NCI-H1105 (cell line): ENCODE data around the gene STRA8.
"Not testable (repeated sequence)": the region's sequence is repeated elsewhere in the genome, so short reads cannot be mapped to it uniquely, and the experiment has no call there.

Experiments
- DNase-seq: peaks from one replicate; lab custom pipeline; 2025; lab: John Stamatoyannopoulos, UW

Gene STRA8

DNA sequence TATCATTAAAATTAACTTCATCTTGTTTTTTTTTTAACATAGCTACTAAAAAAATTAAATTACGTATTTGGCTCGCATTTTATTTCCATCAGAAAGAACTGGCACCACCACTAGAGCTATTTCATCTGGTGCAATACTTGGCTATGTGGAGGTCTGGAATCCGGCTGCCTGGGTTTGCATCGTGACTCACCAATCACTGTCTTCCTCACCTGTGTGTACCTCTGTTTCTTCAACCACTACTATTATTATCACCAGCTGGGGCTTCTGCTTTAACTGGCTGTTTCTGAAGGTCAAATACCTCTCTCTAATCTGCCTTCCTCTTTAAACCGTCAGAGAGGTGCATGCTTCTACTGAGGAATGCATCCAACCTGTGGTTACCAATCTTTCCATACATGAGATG is 28.8 kb upstream of the STRA8 start:
- no peak for DNase-seq

DNA sequence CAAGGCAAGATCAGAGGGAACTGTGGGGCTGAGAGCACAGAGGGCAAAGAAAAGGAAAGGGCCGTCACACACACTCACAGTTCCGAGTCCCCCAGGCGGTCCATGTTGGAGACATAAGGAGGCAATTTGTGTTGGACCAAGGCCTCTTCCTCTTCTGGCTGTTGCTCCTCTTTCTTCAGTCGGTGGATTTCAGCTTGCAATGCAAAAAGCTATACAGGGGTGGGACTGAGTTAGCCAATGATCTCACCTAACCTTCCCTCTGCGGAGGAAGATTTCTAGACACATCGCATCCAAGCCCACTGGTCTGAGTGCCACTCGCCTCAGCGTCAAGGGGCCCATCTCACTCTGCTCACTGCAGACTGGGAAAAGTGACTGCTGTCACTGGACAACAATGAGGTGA is 27.8 kb upstream of the STRA8 start:
- no peak for DNase-seq

DNA sequence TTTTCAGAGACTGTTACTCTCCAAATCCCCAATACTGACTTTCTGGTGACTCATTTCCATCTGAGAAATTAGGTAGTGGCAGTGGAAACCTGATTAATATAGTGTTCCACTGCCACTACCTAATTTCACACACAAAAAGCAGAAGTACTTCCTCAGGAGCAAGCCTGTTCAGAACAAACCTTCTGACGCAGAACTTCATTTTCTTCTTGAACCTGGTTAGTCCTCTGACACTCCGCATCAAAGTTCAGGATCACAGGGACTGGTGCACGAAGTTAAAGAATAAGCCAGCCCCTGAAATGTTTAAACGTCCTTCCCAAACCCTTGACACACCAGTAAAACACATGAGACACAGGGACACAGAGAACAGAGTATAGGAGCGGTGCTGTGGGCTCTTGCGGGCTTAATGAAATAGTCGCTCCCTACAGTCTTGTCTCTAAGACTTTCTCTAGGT is 26.7 kb upstream of the STRA8 start:
- no peak for DNase-seq

DNA sequence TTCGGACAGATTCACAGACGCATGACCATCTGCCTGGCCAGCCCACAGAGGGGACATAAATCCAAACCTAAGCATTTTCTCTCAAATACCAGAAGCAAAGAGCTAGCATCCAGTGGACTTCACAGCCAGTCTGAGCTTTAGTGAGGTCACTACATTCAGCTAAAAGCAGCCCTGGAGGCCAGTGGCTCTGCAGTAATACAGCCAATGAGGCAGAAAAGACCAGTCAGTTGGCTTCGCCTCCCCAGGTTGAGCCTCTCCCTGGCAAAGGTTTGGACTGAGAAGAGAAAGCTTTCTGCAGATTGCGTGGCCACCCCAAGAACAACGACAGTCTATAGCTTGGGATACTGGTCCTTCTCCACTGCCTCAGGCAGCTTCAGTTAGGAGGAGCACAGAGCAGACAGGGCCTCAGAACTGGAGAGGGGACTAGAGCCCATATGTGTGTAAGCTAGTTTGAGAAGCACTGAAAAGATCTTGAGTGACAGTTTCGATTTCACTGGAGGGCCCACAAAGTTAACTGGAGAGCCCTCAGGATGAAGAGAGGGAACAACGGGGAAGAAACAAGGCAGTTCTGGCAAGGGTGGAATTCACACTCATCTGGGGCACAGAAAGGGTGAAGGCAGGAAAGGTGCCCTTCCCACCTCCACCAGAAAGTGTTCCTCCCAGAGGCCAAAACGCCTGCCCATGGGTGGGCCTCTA is 26.1 kb upstream of the STRA8 start:
- no peak for DNase-seq

DNA sequence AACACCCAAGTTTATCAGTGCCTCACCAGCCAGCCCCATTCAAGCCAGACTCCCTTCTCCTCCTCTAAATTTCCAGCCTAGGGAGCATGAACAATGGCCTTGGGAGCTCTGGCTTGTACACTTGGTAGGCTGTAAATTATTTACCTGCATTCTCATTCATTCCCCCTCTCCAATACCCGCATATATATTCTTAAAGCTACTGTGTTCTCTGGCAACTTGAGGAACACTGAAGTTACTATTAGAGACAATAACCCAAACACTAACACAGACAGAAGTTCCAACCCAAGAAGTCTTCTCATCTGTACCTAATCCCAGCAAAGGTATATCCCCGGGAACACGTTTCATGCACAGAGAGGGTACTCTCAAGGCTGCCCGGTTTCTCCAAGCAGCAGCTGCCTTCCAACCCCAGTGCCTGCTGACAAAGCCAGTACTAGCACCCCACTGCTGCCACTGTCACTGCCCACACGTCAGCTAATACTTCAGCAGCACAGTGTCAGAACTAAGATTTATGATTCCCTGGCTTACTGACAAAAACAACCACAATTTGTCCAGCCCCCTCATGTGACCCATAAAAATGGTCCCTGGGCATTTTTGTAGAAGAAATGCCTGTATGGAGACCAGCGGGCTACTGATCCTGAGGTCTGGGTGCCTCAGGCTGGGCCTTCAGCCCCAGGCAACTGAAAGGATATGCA is 25.4 kb upstream of the STRA8 start:
- DNase-seq = no peak

DNA sequence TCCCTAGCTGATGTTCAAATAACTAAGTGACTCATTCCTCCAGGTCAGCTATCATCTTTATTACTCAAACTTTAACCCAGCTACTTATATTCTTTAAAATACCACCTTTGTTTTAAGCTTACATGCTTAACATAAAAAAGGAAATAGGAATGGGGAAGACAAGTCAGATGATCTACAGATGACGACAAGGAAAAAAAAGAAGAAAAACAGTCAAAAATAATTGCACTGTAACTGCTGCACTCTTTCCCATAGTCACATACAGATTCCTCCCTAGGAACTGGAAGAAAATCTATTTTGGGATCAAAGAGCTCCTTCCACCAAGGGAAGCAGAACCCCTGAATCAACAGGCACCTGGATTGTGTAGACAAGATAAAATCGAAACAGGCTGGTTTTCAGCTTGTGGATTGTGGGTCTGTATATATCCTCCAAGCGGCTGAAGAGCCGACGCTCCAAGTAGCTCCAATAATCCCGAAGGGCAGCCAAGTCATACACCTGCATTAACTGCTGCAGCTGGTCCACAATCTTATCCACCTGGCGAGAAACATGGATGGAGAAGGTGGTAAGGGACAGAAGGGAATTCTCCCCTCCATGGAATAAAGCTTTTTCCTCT is 24.3 kb upstream of the STRA8 start:
- no peak for DNase-seq

DNA sequence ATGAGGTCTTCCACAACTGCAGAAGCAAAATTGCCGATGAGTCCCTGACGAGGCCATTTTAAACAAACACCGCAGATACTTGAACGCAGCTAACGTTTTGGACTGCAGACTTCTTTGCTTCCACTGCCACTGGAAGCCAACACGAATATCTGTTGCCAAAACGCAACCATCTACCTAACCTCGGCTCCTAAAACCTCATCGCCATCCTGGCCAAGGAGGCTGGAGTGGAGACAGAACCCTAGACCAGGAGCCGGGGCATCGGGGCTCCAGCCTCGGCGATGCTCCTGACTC is 22.8 kb upstream of the STRA8 start:
- peak; percentile 23 for DNase-seq

DNA sequence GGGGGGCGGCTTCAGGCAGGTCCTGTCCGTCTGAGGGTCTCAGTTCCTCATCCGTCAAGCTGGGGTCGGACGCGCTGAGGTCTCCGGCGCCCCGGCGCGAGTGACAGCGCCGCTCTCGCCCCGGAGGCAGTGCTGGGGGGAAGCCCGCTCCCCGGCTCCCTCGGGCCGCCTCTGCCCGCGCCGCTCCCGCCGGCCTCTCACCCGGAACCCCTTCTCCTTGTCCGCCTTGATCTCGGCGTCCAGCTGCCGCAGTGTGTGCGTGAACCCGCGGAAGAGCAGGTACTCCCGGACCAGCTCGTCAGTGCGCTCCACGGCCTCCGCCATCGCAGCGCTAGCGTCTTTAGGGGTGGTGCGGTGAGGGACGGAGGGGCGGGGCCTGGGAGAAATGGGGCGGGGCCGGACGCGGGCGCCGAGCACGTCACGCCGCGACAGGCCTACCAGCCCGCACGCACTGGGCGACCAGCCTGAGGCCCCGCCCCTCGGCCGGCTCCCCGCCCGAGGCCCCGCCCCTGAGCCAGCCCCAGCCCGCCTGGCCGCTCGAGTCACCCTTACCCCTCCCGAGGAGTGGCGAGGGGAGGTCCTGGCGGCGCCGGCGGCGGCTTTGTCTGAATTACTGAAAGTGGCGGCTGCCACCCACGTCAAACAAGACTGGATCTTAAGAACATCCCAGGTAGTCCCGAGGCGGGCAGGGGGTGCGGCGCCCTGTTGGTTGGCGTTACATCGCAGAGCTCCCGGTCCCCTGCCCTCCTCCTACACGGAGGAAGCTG is 22.3 kb upstream of the STRA8 start, which contains the start of gene WDR91:
WDR91 (minus strand) TSS at position 348 of the 767 bp plus-strand sequence; CDS start at position 324, 24 bp downstream.
- DNase-seq = peak; percentile 90

DNA sequence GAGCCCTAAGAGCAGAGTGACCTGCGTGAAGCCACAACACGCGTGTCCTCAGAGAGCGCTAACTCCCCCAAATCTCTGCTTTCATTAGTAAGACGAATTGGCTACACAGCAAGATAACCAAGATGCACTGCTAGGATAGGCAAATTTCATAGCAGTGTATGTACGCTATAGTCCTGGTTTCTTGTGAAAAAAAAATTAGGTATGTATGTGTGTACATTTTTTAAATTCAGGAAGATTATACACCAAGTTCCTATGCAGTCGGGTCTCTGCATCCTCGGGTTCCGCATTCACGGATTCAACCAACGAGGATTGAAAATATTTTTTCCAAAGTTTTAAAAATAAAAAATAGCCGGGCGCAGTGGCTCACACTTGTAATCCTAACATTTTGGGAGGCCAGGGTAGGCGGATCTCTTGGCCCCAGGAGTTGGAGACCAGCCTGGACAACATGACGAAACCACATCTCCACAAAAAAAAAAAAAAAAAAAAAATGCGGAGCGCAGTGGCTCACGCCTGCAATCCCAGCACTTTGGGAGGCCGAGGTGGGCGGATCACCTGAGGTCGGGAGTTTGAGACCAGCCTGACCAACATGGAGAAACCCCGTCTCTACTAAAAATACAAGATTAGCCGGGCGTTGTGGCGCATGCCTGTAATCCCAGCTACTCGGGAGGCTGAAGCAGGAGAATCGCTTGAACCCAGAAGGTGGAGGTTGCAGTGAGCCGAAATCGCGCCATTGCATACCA is 21.5 kb upstream of the STRA8 start:
- not testable (repeated sequence) for DNase-seq

DNA sequence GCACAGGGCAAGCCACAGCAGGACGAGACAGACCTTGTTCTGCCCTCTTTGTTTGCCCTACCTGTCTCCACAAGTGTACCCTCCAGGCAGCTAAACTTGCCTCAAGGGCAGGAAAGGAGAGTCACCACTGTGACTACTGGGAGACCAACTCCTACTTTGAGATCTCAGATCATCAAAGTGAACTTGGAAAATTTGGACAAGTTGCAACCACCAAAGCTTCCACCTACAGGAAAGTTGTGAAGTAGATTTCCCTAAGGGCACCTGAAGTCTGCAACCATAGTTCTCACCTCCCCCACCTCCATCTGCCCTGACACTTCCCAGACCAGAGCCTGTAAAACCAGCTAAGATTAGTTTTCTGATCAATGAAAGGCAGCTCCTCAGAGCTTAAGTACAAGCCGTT is 19.8 kb upstream of the STRA8 start:
- no peak for DNase-seq

DNA sequence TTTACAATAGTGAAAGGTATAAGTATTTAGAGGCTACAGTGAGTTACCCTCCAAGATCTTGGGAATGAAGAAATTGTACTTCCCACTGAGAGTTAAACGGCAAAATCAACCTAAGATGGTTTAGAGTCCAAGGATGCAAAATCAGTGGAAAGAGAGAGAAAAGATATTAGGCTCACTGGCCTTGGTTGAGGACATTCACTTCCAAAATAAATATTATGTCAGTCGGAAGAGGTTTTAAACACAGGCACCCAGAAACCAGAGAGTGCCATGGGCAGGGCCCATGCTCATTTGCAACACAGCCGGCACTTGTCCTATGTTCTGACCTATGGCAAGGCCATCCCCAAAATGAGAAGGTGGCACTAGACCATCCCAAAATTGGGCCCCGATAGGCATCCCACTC is 18.5 kb upstream of the STRA8 start:
- DNase-seq = no peak

DNA sequence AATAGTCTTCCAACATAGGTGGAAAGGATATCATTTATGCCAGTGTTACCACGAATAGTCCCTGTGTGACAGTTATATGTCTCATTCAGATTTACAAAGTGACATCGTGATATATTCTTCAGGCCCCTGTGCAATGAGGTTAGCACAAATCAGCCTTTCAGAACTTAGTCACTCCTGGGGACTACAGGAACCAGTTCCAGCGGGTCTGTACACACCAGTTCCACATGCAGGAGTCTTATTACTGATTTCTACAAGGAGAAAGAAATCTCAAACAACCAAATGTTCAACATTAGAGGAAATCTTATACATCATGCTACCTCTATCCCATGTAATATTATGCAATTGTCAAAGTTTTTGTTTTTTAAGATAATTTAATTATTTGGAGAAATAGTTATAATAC is 17.9 kb upstream of the STRA8 start:
- no peak for DNase-seq

DNA sequence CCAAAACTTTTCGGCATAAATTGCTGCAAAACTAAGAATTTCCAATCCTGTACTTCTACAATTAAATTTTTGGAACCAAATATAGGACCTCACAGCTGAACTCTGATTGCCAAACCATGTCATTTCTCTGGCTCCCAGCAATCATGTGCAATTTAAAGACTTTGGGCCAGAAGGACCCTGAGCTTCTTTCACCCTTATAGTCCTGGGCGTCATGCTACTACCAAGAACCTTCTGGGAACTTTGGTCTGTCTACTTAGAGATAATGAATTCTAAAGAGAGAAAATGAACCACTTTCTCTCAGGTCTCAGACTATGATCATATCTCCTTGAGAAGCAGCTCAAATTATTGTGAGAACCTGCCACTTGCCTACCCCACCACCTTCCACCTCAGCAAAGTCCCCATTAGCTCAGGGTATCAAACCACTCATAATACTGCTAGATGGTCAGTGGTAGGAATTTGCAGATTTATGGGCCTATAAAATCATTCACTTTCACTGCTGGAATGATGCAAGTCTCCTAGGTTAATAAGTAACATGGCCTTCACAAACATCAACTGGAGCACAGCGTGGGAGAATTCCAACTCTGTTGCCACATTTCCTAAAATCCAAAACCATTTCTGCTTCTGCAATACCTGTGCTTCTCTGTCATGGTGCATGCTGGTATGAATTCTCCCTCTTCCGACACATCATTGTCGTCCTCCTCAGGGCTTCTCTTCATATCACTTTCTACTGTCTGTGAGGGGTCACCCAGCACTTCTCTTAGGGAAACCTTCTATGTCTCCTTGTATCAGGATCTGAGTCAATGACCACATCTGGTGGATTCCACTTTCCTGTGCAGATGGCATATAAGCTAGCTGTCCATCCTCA is 15.8 kb upstream of the STRA8 start:
- no peak for DNase-seq

DNA sequence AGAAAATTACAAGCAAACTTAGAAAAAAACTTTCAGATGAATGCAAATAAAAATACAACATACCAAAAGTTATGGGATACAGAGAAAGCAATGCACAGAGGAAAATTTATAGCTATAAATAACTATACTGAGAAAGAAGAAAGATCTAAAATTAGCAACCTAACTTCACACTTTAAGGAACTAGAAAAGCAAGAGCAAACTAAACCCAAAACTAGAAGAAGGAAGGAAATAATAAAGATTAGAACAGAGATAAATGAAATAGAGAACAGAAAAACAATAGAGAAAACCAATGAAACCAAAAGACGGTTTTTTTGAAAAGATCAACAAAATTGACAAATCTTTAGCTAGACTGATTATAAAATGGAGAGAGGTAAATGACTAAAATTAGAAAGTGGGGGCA is 9.6 kb upstream of the STRA8 start:
- DNase-seq = no peak

DNA sequence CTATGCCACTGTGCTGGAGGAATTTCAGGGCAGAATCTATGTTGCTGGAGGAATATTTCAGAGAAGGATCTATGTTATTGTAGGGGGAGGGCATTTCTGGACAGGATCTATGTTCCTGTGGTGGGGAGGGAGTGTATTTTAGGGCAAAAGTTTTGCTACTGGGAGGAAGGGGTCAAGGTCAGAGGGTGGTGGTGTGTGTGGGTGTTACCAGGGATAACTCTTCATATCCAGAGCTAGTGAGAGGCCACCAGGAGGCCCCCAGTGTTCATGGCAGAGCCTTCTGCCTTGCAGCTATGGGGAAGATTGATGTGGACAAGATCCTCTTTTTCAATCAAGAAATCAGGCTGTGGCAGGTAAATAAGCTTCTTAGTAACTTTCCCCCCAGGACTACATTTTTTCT is 2.0 kb upstream of the STRA8 start:
- no peak for DNase-seq

DNA sequence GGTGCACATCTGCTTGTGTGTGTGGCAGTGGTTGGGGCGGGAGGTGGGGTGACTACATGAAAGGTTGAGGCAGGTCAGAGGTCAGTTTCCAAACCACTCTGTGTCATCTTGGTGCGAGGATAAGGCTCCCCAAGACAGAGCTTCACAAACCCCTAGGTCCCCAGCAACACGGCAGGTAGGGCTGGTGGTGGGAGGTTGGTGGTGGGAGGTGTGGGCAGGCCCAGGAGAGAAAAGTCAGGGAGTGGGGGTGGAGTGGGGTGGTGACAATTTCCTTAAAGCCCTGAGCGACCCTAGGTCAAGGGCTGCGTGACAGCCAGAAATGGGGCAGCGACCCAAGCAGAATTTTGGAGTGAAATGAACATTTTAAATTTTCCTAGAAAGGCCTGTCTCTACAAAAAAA is 1.6 kb upstream of the STRA8 start:
- DNase-seq = no peak

DNA sequence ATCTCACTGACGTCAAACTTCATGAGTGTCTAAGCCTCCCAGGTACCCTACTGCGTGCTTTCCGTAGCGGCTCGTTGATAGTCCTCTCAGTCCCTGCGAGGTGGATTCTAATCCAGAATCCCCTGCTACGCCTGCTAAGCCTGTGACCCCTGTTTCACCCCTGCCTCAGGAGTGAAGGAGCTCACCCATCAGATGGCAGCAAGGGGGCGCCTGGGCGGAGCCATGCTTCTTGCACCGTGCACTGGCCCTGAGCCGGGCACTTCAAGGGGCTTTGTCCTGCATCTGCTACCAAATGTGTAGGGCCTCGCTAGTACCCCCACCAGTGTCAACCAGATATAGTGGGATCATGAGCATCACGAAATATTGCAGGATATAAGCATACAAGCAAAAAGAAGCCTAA is 918 bp upstream of the STRA8 start:
- no peak for DNase-seq

DNA sequence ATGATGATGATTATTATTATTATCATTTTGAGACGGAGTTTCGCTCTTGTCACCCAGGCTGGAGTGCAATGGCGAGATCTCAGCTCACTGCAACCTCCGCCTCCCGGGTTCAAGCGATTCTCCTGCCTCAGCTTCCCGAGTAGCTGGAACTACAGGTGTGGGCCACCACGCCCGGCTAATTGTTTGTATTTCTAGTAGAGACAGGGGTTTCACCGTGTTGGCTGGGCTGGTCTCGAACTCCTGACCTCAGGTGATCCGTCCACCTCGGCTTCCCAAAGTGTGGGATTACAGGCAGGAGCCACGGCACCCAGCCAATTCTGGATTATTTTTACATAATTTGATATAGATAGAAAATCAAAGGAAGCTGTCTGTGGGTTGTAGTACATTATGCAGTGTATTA is 457 bp downstream of the STRA8 start:
- DNase-seq = not testable (repeated sequence)

DNA sequence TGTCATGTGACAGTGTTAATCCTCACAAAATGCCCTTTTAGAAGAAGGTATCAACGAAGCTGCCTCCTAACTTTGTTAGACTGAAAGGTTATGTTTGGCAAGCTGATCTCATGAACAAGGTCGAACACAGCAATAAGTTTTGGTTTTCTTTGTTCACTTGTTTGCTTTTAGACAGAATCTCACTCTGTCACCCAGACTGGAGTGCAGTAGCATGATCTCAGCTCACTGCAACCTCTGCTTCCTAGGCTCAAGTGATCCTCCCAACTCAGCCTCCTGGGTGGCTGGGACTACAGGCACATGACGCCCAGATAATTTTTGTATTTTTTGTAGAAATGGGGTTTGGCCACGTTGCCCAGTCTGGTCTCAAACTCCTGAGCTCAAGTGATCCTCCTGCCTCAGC is 1.1 kb downstream of the STRA8 start:
- DNase-seq = no peak

DNA sequence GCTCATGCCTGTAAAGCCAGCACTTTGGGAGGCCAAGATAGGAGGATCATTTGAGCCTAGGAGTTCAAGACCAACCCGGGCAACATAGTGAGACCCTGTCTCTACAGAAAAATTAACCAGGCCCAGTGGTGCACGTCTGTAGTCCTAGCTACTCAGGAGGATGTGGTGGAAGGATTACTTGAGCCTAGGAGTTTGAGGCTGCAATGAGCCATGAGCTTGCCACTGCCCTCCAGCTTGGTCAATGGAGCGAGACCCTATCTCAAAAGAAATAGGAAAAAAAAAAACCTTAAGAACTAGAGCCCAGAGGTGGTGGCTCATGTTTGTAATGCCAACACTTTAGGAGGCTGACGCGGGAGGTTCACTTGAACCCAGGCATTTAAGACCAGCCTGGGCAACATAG is 2.2 kb downstream of the STRA8 start:
- no peak for DNase-seq

DNA sequence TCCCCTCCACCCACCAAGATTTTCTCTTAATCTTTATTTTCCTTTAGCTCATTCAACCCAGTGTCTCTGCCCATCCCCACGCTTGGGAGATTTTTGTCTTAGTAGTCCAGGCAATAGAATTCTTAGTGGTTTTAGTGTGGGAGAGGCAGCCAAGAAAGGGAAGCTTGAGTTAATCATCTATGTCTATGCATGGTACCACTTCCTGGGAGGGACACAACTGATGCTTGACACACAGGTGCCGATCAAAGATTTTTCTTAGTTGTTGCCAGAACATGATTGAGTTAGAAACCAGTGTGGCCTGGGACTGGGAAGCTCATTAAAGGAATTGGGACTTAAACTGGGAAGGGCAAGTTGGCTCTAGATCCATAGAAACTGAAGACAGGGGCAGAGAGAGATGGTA is 3.1 kb downstream of the STRA8 start:
- DNase-seq = no peak
